GM21786 (cell line): ENCODE measurements around the gene RELA.
A peak's percentile ranks its signal among the peaks of the same experiment; 100 is the strongest.
"Not testable (repeated sequence)": the region's sequence is repeated elsewhere in the genome, so short reads cannot be mapped to it uniquely, and the experiment has no call there.

Experiments used
- ATAC-seq: cut with Tn5 transposase; IDR thresholded peaks from one replicate; pipeline ENCODE4 v1.9.1; 2021; ENCODE audit not compliant: unreplicated experiment

Gene RELA

GRCh38 chr11:65662799-65663638 lies at the start of gene RELA:
RELA (minus strand) TSS chr11:65662916; CDS start chr11:65662832, 84 bp downstream.
- ATAC-seq, result peak; percentile 84

GRCh38 chr11:65711785-65712632 lies 49.3 kb upstream of the RELA start, which contains the start of gene KAT5:
KAT5 (plus strand) TSS chr11:65712252; CDS start chr11:65712268, 16 bp downstream.
- peak; percentile 85 for ATAC-seq

GRCh38 chr11:65710421-65710820 lies 47.7 kb upstream of the RELA start:
- no peak for ATAC-seq

GRCh38 chr11:65709661-65710060 lies 46.9 kb upstream of the RELA start:
- ATAC-seq, result no peak

GRCh38 chr11:65708451-65708850 lies 45.7 kb upstream of the RELA start:
- ATAC-seq, result no peak

- ATAC-seq, result not testable (repeated sequence)
These were observed 44.3 kb upstream of the RELA start for GRCh38 chr11:65707002-65707401.

GRCh38 chr11:65706303-65706763 lies 43.6 kb upstream of the RELA start:
- ATAC-seq, result not testable (repeated sequence)

- ATAC-seq, result no peak
These were observed 41.1 kb upstream of the RELA start for GRCh38 chr11:65703846-65704245.

GRCh38 chr11:65701686-65702085 lies 39.0 kb upstream of the RELA start:
- ATAC-seq, result no peak

GRCh38 chr11:65700399-65700798 lies 37.7 kb upstream of the RELA start:
- no peak for ATAC-seq

- no peak for ATAC-seq
These were observed 36.6 kb upstream of the RELA start for GRCh38 chr11:65699306-65699705.

- ATAC-seq, result no peak
These were observed 35.5 kb upstream of the RELA start for GRCh38 chr11:65698205-65698604.

- no peak for ATAC-seq
These were observed 34.3 kb upstream of the RELA start for GRCh38 chr11:65696802-65697552.

- ATAC-seq, result no peak
These were observed 32.9 kb upstream of the RELA start for GRCh38 chr11:65695459-65696241.

GRCh38 chr11:65692367-65692766 lies 29.7 kb upstream of the RELA start:
- ATAC-seq, result no peak

- not testable (repeated sequence) for ATAC-seq
These were observed 29.1 kb upstream of the RELA start for GRCh38 chr11:65691847-65692246.

- ATAC-seq, result no peak
These were observed 23.3 kb upstream of the RELA start for GRCh38 chr11:65685981-65686380.

- not testable (repeated sequence) for ATAC-seq
These were observed 20.8 kb upstream of the RELA start for GRCh38 chr11:65683480-65683879.

- no peak for ATAC-seq
These were observed 17.6 kb upstream of the RELA start for GRCh38 chr11:65680192-65680743.

GRCh38 chr11:65672982-65673381 lies 10.3 kb upstream of the RELA start:
- no peak for ATAC-seq
